HepG2 (cell line): ENCODE measurements around the gene HDDC3. TPM values are rescaled to one million over a fixed set of nuclear protein-coding genes. Genes with fewer than 3 reads are reported as not detected.

Source experiments
- ATAC-seq: fragments of 200-7000 bp; cut with Tn5 transposase; 3 replicates; pipeline ENCODE4 v1.9.1; 2020; ENCODE audit warnings: mild to moderate bottlenecking, moderate library complexity
- BruUV-seq: library from RNA; stranded (reverse); fragments of 400-500 nt; replicated peaks from 2 replicates; lab custom pipeline; 2021; lab: Mats Ljungman, UMichigan
- CTCF ChIA-PET: fragments of 300-600 bp; formaldehyde crosslinking; extraction: SDS; loops from one replicate; lab custom pipeline; 2021; ENCODE audit warnings: low total read pairs, inconsistent platforms, low intra/inter-chr PET ratio; lab: Yijun Ruan, JAX
- POLR2A ChIA-PET: fragments of 350-600 bp; sonication (Branson Sonifier 250); formaldehyde crosslinking; loops from one replicate; lab custom pipeline; 2020; ENCODE audit warnings: antibody characterized with exemption, inconsistent platforms; lab: Yijun Ruan, JAX
- DNase-seq: peaks from one replicate; pipeline ENCODE4 v3.0.0-alpha.2; 2015; ENCODE audit warnings: low spot score
- FAIRE-seq: peaks from 3 replicates; lab custom pipeline; 2011; peaks lifted over from hg19 to GRCh38; lab: Jason Lieb, UNC
- H2AFZ ChIP-seq: one replicate; pipeline ENCODE4 v1.6.1; 2011; ENCODE audit warnings: low read length, inconsistent platforms
- H3K27ac ChIP-seq: fragments of 300-600 bp; 3 replicates; pipeline ENCODE4 v1.8.0; 2011; ENCODE audit warnings: mixed run types, mild to moderate bottlenecking, mixed read lengths, low read length, inconsistent platforms; ENCODE audit not compliant: insufficient read depth; ENCODE audit errors: extremely low read length
- H3K27me3 ChIP-seq, 2 experiments: fragments of 200-600 bp in 1 of 2; 2 replicates in 1 of 2; 3 replicates in 1 of 2; pipeline versions ENCODE4 v1.6.0 to v1.8.0; 2011; ENCODE audit warnings: low read length in 2 of 2, mild to moderate bottlenecking in 2 of 2, moderate library complexity in 2 of 2, inconsistent platforms in 1 of 2; ENCODE audit not compliant: insufficient read depth in 2 of 2, control insufficient read depth in 1 of 2
- H3K36me3 ChIP-seq, 2 experiments: fragments of 200-600 bp in 1 of 2; replicated peaks in 1 of 2; 2 replicates in 1 of 2; 3 replicates in 1 of 2; pipeline versions ENCODE4 v1.5.1 to v1.8.0; 2011; ENCODE audit warnings: low read length in 2 of 2, inconsistent platforms in 1 of 2; ENCODE audit not compliant: insufficient read depth in 2 of 2, control insufficient read depth in 1 of 2
- H3K4me1 ChIP-seq: 2 replicates; pipeline ENCODE4 v1.5.1; 2012; ENCODE audit warnings: low read length, inconsistent platforms; ENCODE audit not compliant: insufficient read depth
- H3K4me2 ChIP-seq: 2 replicates; pipeline ENCODE4 v1.6.0; 2011; ENCODE audit warnings: low read depth, low read length, inconsistent platforms
- H3K4me3 ChIP-seq, 3 experiments: fragments of 200-600 bp in 1 of 3; sonication (generic), shearing (Covaris generic) in 1 of 3; replicated peaks in 1 of 3; 2 replicates each; pipeline ENCODE4 v1.5.1; 2011 to 2016; ENCODE audit warnings: low read length in 3 of 3, inconsistent platforms in 2 of 3, low read depth in 2 of 3, mild to moderate bottlenecking in 2 of 3, control low read depth in 1 of 3, mixed read lengths in 1 of 3; ENCODE audit not compliant: insufficient read depth in 1 of 3
- H3K79me2 ChIP-seq: one replicate; pipeline ENCODE4 v1.6.1; 2011; ENCODE audit warnings: low read length, inconsistent platforms; ENCODE audit not compliant: insufficient read depth
- H3K9ac ChIP-seq: 2 replicates; pipeline ENCODE4 v1.6.0; 2011; ENCODE audit warnings: mild to moderate bottlenecking, low read depth, low read length, inconsistent platforms; ENCODE audit not compliant: insufficient read depth
- H3K9me3 ChIP-seq: 2 replicates; pipeline ENCODE4 v1.5.1; 2012; ENCODE audit warnings: mild to moderate bottlenecking, low read length
- H4K20me1 ChIP-seq: 2 replicates; pipeline ENCODE4 v1.6.0; 2011; ENCODE audit warnings: inconsistent platforms, mild to moderate bottlenecking, low read length, moderate library complexity; ENCODE audit not compliant: insufficient read depth
- ZBTB38 ChIP-seq: sonication (generic); formaldehyde crosslinking; IDR thresholded peaks from 2 replicates; pipeline ENCODE4 v1.5.1; 2020; ENCODE audit warnings: mild to moderate bottlenecking, missing genetic modification reagents
- ZFP91 ChIP-seq: sonication (generic); formaldehyde crosslinking; IDR thresholded peaks from 2 replicates; pipeline ENCODE4 v1.9.0; 2022; ENCODE audit warnings: missing genetic modification reagents, mild to moderate bottlenecking, borderline replicate concordance
- WGBS: methylation state at CpG from one replicate; pipeline ENCODE4 v1.1.6; 2017; ENCODE audit warnings: low lambda C conversion rate; 5-methylcytosine and 5-hydroxymethylcytosine counted together
- in situ Hi-C: cut with HindIII; loops from 2 replicates; pipeline ENCODE4 v1.10.0; 2017; ENCODE audit warnings: low pct_unique_long_range_greater_than_20kb; ENCODE audit not compliant: extremely low pct_ligation_motif_present
- intact Hi-C: fragments of 100-400 bp; cut with micrococcal nuclease; formaldehyde crosslinking; loops from one replicate; pipeline ENCODE4 v1.10.0; 2022; ENCODE audit not compliant: unreplicated experiment
- polyA plus RNA-seq, 8 experiments: library from polyadenylated mRNA; depleted of rRNA in 3 of 8; stranded (reverse) in 7 of 8; unstranded in 1 of 8; fragments of >200 nt; fragmentation: Illumina TruSeq in 4 of 8; extraction: Trizol in 4 of 8; gene quantifications; 2 replicates each; pipeline versions ENCODE4 v1.2.1 to v1.2.3, GENCODE V29; 2011 to 2016; ENCODE audit warnings: low read depth in 4 of 8, missing spikeins in 1 of 8, mixed read lengths in 1 of 8; ENCODE audit not compliant: insufficient read depth in 1 of 8
- total RNA-seq, 5 experiments: library from RNA; depleted of rRNA; stranded (reverse); fragments of >200 nt; fragmentation: Illumina TruSeq; extraction: Trizol; gene quantifications; 2 replicates each; pipeline ENCODE4 v1.2.3, GENCODE V29; 2016; ENCODE audit warnings: low read depth in 1 of 5

Gene HDDC3
- total and polyA plus RNA-seq, 2 of the 13 experiments (the other 11 are each of a cell fraction or from before 2014, with no cell fraction given) = 18.7 to 28.3 TPM

GRCh38 chr15:90886291-90886614 is 46.1 kb downstream of the HDDC3 start:
- H3K4me1 ChIP-seq = peaks cover 36% of the 10 kb centered on the region
- H3K79me2 ChIP-seq = no peaks in the 10 kb centered on the region
- in situ Hi-C loops = loop anchor here (5.0 kb wide), 2 partner anchors 69 to 239 kb away; no protein-coding TSS in a partner anchor
- DNase-seq (no peak), FAIRE-seq (no peak), ATAC-seq (no peak)
- H2AFZ ChIP-seq = no peak overlapping the region
- H3K9me3 ChIP-seq = no peaks in the 10 kb centered on the region
- no peak for TF ChIP-seq ZBTB38 (CRISPR knock-in tag)
- peak; percentile 10; the same call in 1 of the 2 replicates for TF ChIP-seq ZFP91 (CRISPR knock-in tag)
- H4K20me1 ChIP-seq = 0 out of 2 replicates have a peak, but pooled peaks cover 2% of the 10 kb centered on the region
- WGBS = 18% methylated on average over 5 of the region's 5 CpGs
- peaks cover 0 to 7% of the 10 kb centered on the region in 2 experiments; a peak in 2 of 5 replicates for H3K27me3 ChIP-seq
- ChIA-PET POLR2A (interaction anchor here (0.9 to 5.1 kb wide), 6 partner anchors 13 to 238 kb away, joined by 3 to 52 read pairs (median 7); no protein-coding TSS in a partner anchor), CTCF (interaction anchor here (1.9 to 2.2 kb wide), 3 partner anchors 27 to 238 kb away, joined by 12 to 20 read pairs (median 13); no protein-coding TSS in a partner anchor)
- H3K36me3 ChIP-seq = no peaks in the 10 kb centered on the region; a peak in 2 of 5 replicates
- no peak overlapping the region for H3K27ac ChIP-seq
- H3K4me2 ChIP-seq = no peak overlapping the region
- H3K9ac ChIP-seq = no peak overlapping the region
- no peak overlapping the region for H3K4me3 ChIP-seq
- BruUV-seq = no TSS peak
- intact Hi-C loops = loop anchor here (1.0 to 5.0 kb wide), 5 partner anchors 27 to 238 kb away; partner anchors contain the start of gene HDDC3
